ENCODE data around the gene GRIA3. TPM values are rescaled to one million over a fixed set of nuclear protein-coding genes. Genes with fewer than 3 reads are reported as not detected.
A peak's percentile ranks its signal among the peaks of the same experiment; 100 is the strongest.

The GRIA3 gene
- total and polyA plus RNA-seq, 2 donors (not counting 1 experiment from before 2014, with no cell fraction given), result 0.52 to 2.3 TPM

DNA sequence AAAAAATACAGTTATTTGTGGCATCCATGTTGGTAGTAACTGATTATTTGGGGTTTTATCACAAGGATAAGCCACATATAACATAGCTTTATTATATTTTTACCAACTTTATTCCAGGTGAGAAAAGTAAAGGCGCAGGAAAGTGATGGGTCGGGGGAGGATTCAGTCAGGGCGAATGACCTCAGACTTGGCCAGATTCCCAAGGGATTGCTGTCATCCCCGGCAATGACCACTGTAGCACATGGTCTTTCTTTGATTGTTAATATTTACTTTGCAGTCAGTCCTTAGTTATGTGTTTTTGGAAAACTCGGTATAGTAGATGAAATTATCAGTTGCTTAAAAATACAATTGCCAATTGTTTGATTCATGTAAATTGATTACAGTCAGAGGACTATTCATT lies 17.6 kb downstream of the GRIA3 start:
- Histone ChIP-seq H3K9ac (ENCODE audit: insufficient read depth, low read length) (no peak overlapping the region), H3K79me2 (ENCODE audit: control insufficient read depth, insufficient read depth, low read length) (no peaks in the 10 kb centered on the region), H2AFZ (ENCODE audit: low read length) (no peak overlapping the region), H3K27me3 (ENCODE audit: control insufficient read depth, insufficient read depth, low read length) (no peaks in the 10 kb centered on the region), H3K9me3 (ENCODE audit: control insufficient read depth, insufficient read depth, low read depth, low read length) (no peaks in the 10 kb centered on the region), H3K4me3 (replicated peaks in 1 of 4; ENCODE audit: control extremely low read depth in 1 of 4, insufficient read depth in 1 of 4, low read depth in 3 of 4, low read length in 4 of 4) (no peak overlapping the region), H3K27ac (ENCODE audit: insufficient read depth, low read length) (no peak overlapping the region), H4K20me1 (ENCODE audit: control insufficient read depth, extremely low read depth, insufficient read depth, low read length) (no peaks in the 10 kb centered on the region), H3K4me2 (ENCODE audit: extremely low read depth, insufficient read depth, low read length) (no peak overlapping the region), H3K36me3 (ENCODE audit: control insufficient read depth, insufficient read depth, low read length) (no peaks in the 10 kb centered on the region), H3K4me1 (ENCODE audit: control insufficient read depth, extremely low read depth, insufficient read depth, low read length) (no peaks in the 10 kb centered on the region)
- no peak for TF ChIP-seq EZH2 (IDR thresholded peaks at IDR 0.05; ENCODE audit: low read length, missing control alignments)
- TF ChIP-seq, protein P1, sequence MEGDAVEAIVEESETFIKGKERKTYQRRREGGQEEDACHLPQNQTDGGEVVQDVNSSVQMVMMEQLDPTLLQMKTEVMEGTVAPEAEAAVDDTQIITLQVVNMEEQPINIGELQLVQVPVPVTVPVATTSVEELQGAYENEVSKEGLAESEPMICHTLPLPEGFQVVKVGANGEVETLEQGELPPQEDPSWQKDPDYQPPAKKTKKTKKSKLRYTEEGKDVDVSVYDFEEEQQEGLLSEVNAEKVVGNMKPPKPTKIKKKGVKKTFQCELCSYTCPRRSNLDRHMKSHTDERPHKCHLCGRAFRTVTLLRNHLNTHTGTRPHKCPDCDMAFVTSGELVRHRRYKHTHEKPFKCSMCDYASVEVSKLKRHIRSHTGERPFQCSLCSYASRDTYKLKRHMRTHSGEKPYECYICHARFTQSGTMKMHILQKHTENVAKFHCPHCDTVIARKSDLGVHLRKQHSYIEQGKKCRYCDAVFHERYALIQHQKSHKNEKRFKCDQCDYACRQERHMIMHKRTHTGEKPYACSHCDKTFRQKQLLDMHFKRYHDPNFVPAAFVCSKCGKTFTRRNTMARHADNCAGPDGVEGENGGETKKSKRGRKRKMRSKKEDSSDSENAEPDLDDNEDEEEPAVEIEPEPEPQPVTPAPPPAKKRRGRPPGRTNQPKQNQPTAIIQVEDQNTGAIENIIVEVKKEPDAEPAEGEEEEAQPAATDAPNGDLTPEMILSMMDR (conservative IDR thresholded peaks at IDR 0.05 in 1 of 2, IDR thresholded peaks at IDR 0.05 in 1 of 2; ENCODE audit: low read depth in 1 of 2, low read length in 2 of 2), result no peak
- peak in 1 of 2 donors; percentile 37 for DNase-seq (ENCODE audit: low read depth in 2 of 2)

DNA sequence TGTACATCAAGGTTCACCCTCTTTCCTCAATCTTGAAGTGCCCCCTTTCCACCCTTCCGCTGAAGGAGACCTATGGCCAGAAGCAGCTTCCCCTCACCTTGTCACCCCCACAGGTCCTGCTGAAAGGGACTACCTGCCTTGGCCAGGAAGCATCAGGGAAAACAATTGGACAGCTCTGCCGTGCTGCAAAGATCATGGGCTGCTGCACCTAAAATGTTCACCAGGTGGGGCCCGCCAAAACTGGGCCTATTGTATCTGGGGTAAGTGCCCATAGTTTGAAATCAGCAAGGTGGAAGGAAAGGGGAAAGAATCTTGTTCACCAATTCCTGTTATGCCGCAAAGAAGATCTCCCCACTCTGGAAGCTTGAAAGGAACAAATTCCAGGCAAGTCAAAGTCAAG lies 18.4 kb downstream of the GRIA3 start:
- TF ChIP-seq, protein P1 (conservative IDR thresholded peaks at IDR 0.05 in 1 of 2, IDR thresholded peaks at IDR 0.05 in 1 of 2; ENCODE audit: low read depth in 1 of 2, low read length in 2 of 2), result no peak
- TF ChIP-seq EZH2 (IDR thresholded peaks at IDR 0.05; ENCODE audit: low read length, missing control alignments), result no peak
- H3K4me1 ChIP-seq (ENCODE audit: control insufficient read depth, extremely low read depth, insufficient read depth, low read length), result no peaks in the 10 kb centered on the region
- DNase-seq (ENCODE audit: low read depth in 2 of 2), result no peak
- no peaks in the 10 kb centered on the region for H3K36me3 ChIP-seq (ENCODE audit: control insufficient read depth, insufficient read depth, low read length)
- no peak overlapping the region for H3K9ac ChIP-seq (ENCODE audit: insufficient read depth, low read length)
- no peaks in the 10 kb centered on the region for H4K20me1 ChIP-seq (ENCODE audit: control insufficient read depth, extremely low read depth, insufficient read depth, low read length)
- no peak overlapping the region for H2AFZ ChIP-seq (ENCODE audit: low read length)
- no peaks in the 10 kb centered on the region for H3K79me2 ChIP-seq (ENCODE audit: control insufficient read depth, insufficient read depth, low read length)
- no peak overlapping the region for H3K4me3 ChIP-seq (replicated peaks in 1 of 4; ENCODE audit: control extremely low read depth in 1 of 4, insufficient read depth in 1 of 4, low read depth in 3 of 4, low read length in 4 of 4)
- no peak overlapping the region for H3K4me2 ChIP-seq (ENCODE audit: extremely low read depth, insufficient read depth, low read length)
- H3K27ac ChIP-seq (ENCODE audit: insufficient read depth, low read length), result no peak overlapping the region
- no peaks in the 10 kb centered on the region for H3K27me3 ChIP-seq (ENCODE audit: control insufficient read depth, insufficient read depth, low read length)
- no peaks in the 10 kb centered on the region for H3K9me3 ChIP-seq (ENCODE audit: control insufficient read depth, insufficient read depth, low read depth, low read length)

DNA sequence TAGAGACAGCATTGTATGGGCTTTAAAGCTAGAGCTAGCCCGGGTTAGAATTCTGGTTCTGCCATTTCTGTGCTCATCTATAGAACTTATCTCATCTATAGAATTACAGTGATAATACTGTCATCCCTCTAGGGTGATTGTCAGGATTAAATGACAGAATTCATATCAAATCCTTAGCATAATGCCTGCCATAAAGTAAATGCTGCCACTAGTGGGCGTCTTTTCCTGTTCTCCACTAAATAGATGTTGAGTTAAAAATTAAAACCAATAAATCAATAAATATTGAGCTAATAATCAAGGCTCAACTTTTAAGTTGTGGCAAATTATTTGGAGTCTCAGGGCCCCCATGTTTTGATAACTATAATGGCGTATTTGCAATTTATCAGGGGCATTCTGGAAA lies 19.7 kb downstream of the GRIA3 start:
- no peak for DNase-seq (ENCODE audit: low read depth in 2 of 2)
- H3K27ac ChIP-seq (ENCODE audit: insufficient read depth, low read length), result no peak overlapping the region
- H4K20me1 ChIP-seq (ENCODE audit: control insufficient read depth, extremely low read depth, insufficient read depth, low read length), result no peaks in the 10 kb centered on the region
- H3K36me3 ChIP-seq (ENCODE audit: control insufficient read depth, insufficient read depth, low read length), result no peaks in the 10 kb centered on the region
- no peaks in the 10 kb centered on the region for H3K27me3 ChIP-seq (ENCODE audit: control insufficient read depth, insufficient read depth, low read length)
- no peak overlapping the region for H3K9ac ChIP-seq (ENCODE audit: insufficient read depth, low read length)
- no peaks in the 10 kb centered on the region for H3K9me3 ChIP-seq (ENCODE audit: control insufficient read depth, insufficient read depth, low read depth, low read length)
- TF ChIP-seq EZH2 (IDR thresholded peaks at IDR 0.05; ENCODE audit: low read length, missing control alignments), result no peak
- TF ChIP-seq, protein P1 (conservative IDR thresholded peaks at IDR 0.05 in 1 of 2, IDR thresholded peaks at IDR 0.05 in 1 of 2; ENCODE audit: low read depth in 1 of 2, low read length in 2 of 2), result no peak
- no peaks in the 10 kb centered on the region for H3K4me1 ChIP-seq (ENCODE audit: control insufficient read depth, extremely low read depth, insufficient read depth, low read length)
- no peaks in the 10 kb centered on the region for H3K79me2 ChIP-seq (ENCODE audit: control insufficient read depth, insufficient read depth, low read length)
- H3K4me2 ChIP-seq (ENCODE audit: extremely low read depth, insufficient read depth, low read length), result no peak overlapping the region
- no peak overlapping the region for H2AFZ ChIP-seq (ENCODE audit: low read length)
- no peak overlapping the region for H3K4me3 ChIP-seq (replicated peaks in 1 of 4; ENCODE audit: control extremely low read depth in 1 of 4, insufficient read depth in 1 of 4, low read depth in 3 of 4, low read length in 4 of 4)

Measured in fibroblast of lung (primary cell).